Natural killer cell (primary cell): Measurements from ENCODE around the gene BTBD9. TPM values are rescaled to one million over a fixed set of nuclear protein-coding genes. Genes with fewer than 3 reads are reported as not detected.

Experiments
- ATAC-seq, 3 donors: fragments of 150-1000 bp in 2 of 3; fragments of 200-7000 bp in 1 of 3; cut with Tn5 transposase; 1 replicate in 1 of 3; 2 replicates in 2 of 3; pipeline ENCODE4 v1.10.0; 2021; ENCODE audit warnings: mild to moderate bottlenecking in 2 of 3, moderate library complexity in 2 of 3
- DNase-seq, 2 donors: peaks; one replicate each; pipeline versions ENCODE4 v3.0.0 to v3.0.0-alpha.2; 2013 to 2021; ENCODE audit warnings: mixed read lengths in 1 of 2
- H3K27ac ChIP-seq: one replicate; pipeline ENCODE4 v1.5.1; 2013; ENCODE audit warnings: mild to moderate bottlenecking, low read length
- H3K27me3 ChIP-seq: one replicate; pipeline ENCODE4 v1.6.1; 2013; ENCODE audit warnings: low read length; ENCODE audit not compliant: control insufficient read depth, insufficient read depth
- H3K36me3 ChIP-seq: one replicate; pipeline ENCODE4 v1.6.1; 2013; ENCODE audit warnings: low read length; ENCODE audit not compliant: control insufficient read depth, insufficient read depth
- H3K4me1 ChIP-seq: one replicate; pipeline ENCODE4 v1.6.1; 2013; ENCODE audit warnings: low read length; ENCODE audit not compliant: control insufficient read depth, insufficient read depth
- H3K4me3 ChIP-seq: one replicate; pipeline ENCODE4 v1.5.1; 2013; ENCODE audit warnings: low read length
- H3K9me3 ChIP-seq: one replicate; pipeline ENCODE4 v1.6.1; 2013; ENCODE audit warnings: low read length; ENCODE audit not compliant: control insufficient read depth, insufficient read depth
- H3K27ac Mint-ChIP-seq, 2 donors: one replicate each; pipeline ENCODE4 v1.8.0; 2022; ENCODE audit warnings: mild to moderate bottlenecking in 2 of 2, mixed read lengths in 2 of 2, moderate library complexity in 1 of 2
- H3K27me3 Mint-ChIP-seq, 2 donors: one replicate each; pipeline ENCODE4 v1.8.0; 2022; ENCODE audit warnings: low read depth in 2 of 2, mixed read lengths in 2 of 2
- H3K36me3 Mint-ChIP-seq: one replicate; pipeline ENCODE4 v1.8.0; 2022; ENCODE audit warnings: mixed read lengths
- H3K4me1 Mint-ChIP-seq, 2 donors: one replicate each; pipeline ENCODE4 v1.8.0; 2022; ENCODE audit warnings: mixed read lengths in 2 of 2
- H3K4me3 Mint-ChIP-seq: one replicate; pipeline ENCODE4 v1.8.0; 2022; ENCODE audit warnings: mild to moderate bottlenecking, moderate library complexity, mixed read lengths
- H3K9me3 Mint-ChIP-seq, 2 donors: one replicate each; pipeline ENCODE4 v1.8.0; 2022; ENCODE audit warnings: mixed read lengths in 2 of 2
- WGBS: methylation state at CpG from one replicate; pipeline ENCODE4 v1.1.7; 2013; ENCODE audit warnings: missing lambda C conversion rate; ENCODE audit not compliant: insufficient coverage; 5-methylcytosine and 5-hydroxymethylcytosine counted together
- intact Hi-C: fragments of 100-400 bp; cut with micrococcal nuclease; formaldehyde crosslinking; loops from one replicate; pipeline ENCODE4 v1.14.2; 2022
- total RNA-seq, 4 donors: library from RNA; stranded (reverse); fragments of 120-200 nt in 1 of 4; gene quantifications; one replicate each; pipeline versions ENCODE4 v1.2.3 to v1.2.4, GENCODE V29; 2013 to 2022
- TF ChIP-seq, protein P1 (sequence below): fragments of 200-600 bp; IDR thresholded peaks from one replicate; pipeline ENCODE4 v1.8.0; 2022; ENCODE audit warnings: antibody characterized with exemption

BTBD9 gene
- total RNA-seq, 3 donors from 2014 or later (not counting 1 experiment from before 2014, with no cell fraction given), result 51.6 to 70.3 (median 54.3) TPM

GRCh38 chr6:38207375-38207774 is 432.4 kb downstream of the BTBD9 start:
- TF ChIP-seq, protein P1, sequence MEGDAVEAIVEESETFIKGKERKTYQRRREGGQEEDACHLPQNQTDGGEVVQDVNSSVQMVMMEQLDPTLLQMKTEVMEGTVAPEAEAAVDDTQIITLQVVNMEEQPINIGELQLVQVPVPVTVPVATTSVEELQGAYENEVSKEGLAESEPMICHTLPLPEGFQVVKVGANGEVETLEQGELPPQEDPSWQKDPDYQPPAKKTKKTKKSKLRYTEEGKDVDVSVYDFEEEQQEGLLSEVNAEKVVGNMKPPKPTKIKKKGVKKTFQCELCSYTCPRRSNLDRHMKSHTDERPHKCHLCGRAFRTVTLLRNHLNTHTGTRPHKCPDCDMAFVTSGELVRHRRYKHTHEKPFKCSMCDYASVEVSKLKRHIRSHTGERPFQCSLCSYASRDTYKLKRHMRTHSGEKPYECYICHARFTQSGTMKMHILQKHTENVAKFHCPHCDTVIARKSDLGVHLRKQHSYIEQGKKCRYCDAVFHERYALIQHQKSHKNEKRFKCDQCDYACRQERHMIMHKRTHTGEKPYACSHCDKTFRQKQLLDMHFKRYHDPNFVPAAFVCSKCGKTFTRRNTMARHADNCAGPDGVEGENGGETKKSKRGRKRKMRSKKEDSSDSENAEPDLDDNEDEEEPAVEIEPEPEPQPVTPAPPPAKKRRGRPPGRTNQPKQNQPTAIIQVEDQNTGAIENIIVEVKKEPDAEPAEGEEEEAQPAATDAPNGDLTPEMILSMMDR, result no peak
- intact Hi-C loops, result no loop called here

DNA sequence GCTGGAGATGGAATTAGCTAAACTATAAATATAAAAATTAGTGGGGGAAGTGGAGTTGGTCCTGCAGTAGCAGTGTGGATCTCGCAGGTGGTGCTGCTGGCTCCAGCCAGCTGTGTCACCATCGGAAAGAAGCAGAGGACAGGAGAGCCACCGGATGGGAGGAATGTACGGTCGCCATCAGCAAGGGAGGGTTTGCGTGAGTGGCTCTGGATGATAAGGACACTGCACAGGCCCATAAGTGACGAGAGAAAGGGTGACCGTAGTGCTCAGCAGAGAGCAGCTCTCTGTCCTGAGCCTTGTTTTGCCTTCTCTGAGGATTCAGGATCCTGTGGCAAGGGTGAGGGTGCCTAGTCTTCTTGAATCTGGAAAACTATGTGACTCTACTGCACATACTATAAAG is 441.5 kb downstream of the BTBD9 start:
- Mint-ChIP-seq H3K9me3 (no peaks in the 10 kb centered on the region), H3K27ac (no peak overlapping the region), H3K4me1 (peaks cover 10 to 11% of the 10 kb centered on the region in 2 donors), H3K4me3 (no peak overlapping the region), H3K36me3 (no peaks in the 10 kb centered on the region), H3K27me3 (no peaks in the 10 kb centered on the region)
- DNase-seq (no peak), ATAC-seq (no peak)
- Histone ChIP-seq H3K36me3 (no peaks in the 10 kb centered on the region), H3K4me3 (no peak overlapping the region), H3K4me1 (no peaks in the 10 kb centered on the region), H3K9me3 (no peaks in the 10 kb centered on the region), H3K27me3 (no peaks in the 10 kb centered on the region), H3K27ac (no peak overlapping the region)
- 95% methylated on average over 8 of the region's 8 CpGs for WGBS
- TF ChIP-seq, protein P1, result no peak
- intact Hi-C loops, result no loop called here

More at GRCh38 chr6:38207375-38207774, 432.4 kb downstream of the BTBD9 start:
- no peaks in the 10 kb centered on the region for H3K36me3 Mint-ChIP-seq
- ATAC-seq (no peak), DNase-seq (no peak)
- 100% methylated on average over 3 of the region's 4 CpGs for WGBS
- no peaks in the 10 kb centered on the region for H3K36me3 ChIP-seq
- H3K4me3 ChIP-seq, result no peak overlapping the region
- peaks cover 16% of the 10 kb centered on the region in 2 donors for H3K4me1 Mint-ChIP-seq
- no peak overlapping the region for H3K4me3 Mint-ChIP-seq
- no peak overlapping the region for H3K27ac ChIP-seq
- no peaks in the 10 kb centered on the region for H3K9me3 ChIP-seq
- peaks cover 11% of the 10 kb centered on the region for H3K4me1 ChIP-seq
- no peak overlapping the region for H3K27ac Mint-ChIP-seq
- H3K27me3 Mint-ChIP-seq, result no peaks in the 10 kb centered on the region
- no peaks in the 10 kb centered on the region for H3K27me3 ChIP-seq
- no peaks in the 10 kb centered on the region for H3K9me3 Mint-ChIP-seq

DNA sequence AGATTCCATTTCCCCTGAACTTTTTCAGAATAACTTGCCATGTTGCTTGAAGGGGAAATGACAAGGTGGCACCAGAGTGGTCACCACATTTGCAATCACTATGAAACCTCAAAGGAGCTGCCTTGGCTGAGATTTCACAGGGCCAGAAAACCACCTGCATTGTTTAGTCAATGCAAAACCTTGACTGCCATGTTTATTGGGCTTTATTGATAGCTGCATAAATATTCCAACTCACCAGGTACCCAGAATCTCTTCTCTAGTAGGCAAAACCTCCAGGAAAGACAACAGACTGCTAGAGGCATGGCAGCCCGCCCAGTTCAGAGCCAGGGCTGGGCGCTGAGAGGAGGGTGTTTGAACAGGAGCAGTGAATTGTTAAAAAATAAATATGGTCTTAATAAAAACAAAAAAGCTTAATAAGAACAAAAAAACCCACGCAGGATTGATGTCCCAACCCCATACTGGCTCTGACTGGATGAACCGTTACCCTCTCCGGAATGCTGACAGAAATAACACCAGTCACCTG is 444.6 kb downstream of the BTBD9 start:
- TF ChIP-seq, protein P1, result no peak
- WGBS, result 89% methylated on average over 3 of the region's 5 CpGs
- Histone ChIP-seq H3K27me3 (no peaks in the 10 kb centered on the region), H3K27ac (no peak overlapping the region), H3K4me1 (no peaks in the 10 kb centered on the region), H3K9me3 (no peaks in the 10 kb centered on the region), H3K36me3 (no peaks in the 10 kb centered on the region), H3K4me3 (no peak overlapping the region)
- Mint-ChIP-seq H3K27ac (no peak overlapping the region), H3K4me3 (no peak overlapping the region), H3K36me3 (no peaks in the 10 kb centered on the region), H3K4me1 (peaks cover 5 to 10% of the 10 kb centered on the region in 2 donors), H3K27me3 (no peaks in the 10 kb centered on the region), H3K9me3 (no peaks in the 10 kb centered on the region)
- intact Hi-C loops, result no loop called here
- no peak for ATAC-seq
- no peak for DNase-seq

DNA sequence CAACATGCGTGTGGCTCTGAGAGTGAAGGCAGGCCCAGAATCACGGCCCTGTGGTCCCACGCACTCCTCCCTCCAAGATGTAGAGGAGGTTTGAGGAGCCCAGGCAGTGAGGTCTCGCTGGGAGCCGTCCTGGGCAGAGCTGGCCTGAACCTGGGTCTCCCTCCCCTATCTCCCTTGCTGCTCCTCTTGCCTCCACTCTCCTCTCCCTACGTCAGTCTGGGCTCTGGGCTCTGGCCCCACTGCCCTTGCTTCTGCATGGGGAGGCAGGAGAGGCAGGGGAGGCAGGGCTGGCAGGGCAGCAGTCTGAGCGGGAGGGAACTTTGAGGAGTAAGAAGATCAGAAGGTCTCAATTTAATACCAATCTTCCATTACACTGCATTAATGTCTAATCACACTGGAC is 445.1 kb downstream of the BTBD9 start:
- WGBS, result 96% methylated on average over 4 of the region's 7 CpGs
- H3K36me3 ChIP-seq, result no peaks in the 10 kb centered on the region
- no peaks in the 10 kb centered on the region for H3K9me3 ChIP-seq
- Mint-ChIP-seq H3K4me3 (no peak overlapping the region), H3K4me1 (peaks cover 5 to 10% of the 10 kb centered on the region in 2 donors), H3K27ac (no peak overlapping the region), H3K36me3 (no peaks in the 10 kb centered on the region), H3K27me3 (no peaks in the 10 kb centered on the region), H3K9me3 (no peaks in the 10 kb centered on the region)
- no peak for ATAC-seq
- no peaks in the 10 kb centered on the region for H3K4me1 ChIP-seq
- H3K4me3 ChIP-seq, result no peak overlapping the region
- DNase-seq, result no peak
- TF ChIP-seq, protein P1, result no peak
- H3K27me3 ChIP-seq, result no peaks in the 10 kb centered on the region
- intact Hi-C loops, result no loop called here
- H3K27ac ChIP-seq, result no peak overlapping the region
